DOHH2 (cell line): ENCODE results near the gene PIWIL4.

Source experiments
- H3F3A ChIP-seq: fragments of 200-600 bp; sonication (generic), shearing (Covaris generic); 2 replicates; pipeline ENCODE4 v1.6.0; 2016; ENCODE audit warnings: antibody characterized with exemption, mild to moderate bottlenecking; ENCODE audit not compliant: control insufficient read depth, insufficient read depth
- H3K27ac ChIP-seq: fragments of 200-600 bp; sonication (generic); 2 replicates; pipeline ENCODE4 v1.5.1; 2014; ENCODE audit warnings: low read depth, mild to moderate bottlenecking, low read length, moderate library complexity
- H3K27me3 ChIP-seq: fragments of 200-600 bp; sonication (generic); 2 replicates; pipeline ENCODE4 v1.6.1; 2014; ENCODE audit warnings: mild to moderate bottlenecking, low read length, mixed read lengths; ENCODE audit not compliant: control insufficient read depth
- H3K36me3 ChIP-seq: fragments of 200-600 bp; sonication (generic); 2 replicates; pipeline ENCODE4 v1.6.1; 2014; ENCODE audit warnings: mild to moderate bottlenecking, low read length, moderate library complexity, mixed read lengths; ENCODE audit not compliant: control insufficient read depth
- H3K4me1 ChIP-seq: fragments of 200-600 bp; sonication (generic); 2 replicates; pipeline ENCODE4 v1.6.1; 2014; ENCODE audit warnings: mild to moderate bottlenecking, low read length, mixed read lengths; ENCODE audit not compliant: control insufficient read depth
- H3K4me2 ChIP-seq: fragments of 200-600 bp; sonication (generic); 2 replicates; pipeline ENCODE4 v1.6.0; 2014; ENCODE audit warnings: mild to moderate bottlenecking, low read length, moderate library complexity
- H3K4me3 ChIP-seq: fragments of 200-600 bp; sonication (generic); 2 replicates; pipeline ENCODE4 v1.5.1; 2014; ENCODE audit warnings: mild to moderate bottlenecking, low read length, mixed read lengths
- H3K79me2 ChIP-seq: fragments of 200-600 bp; sonication (generic); 2 replicates; pipeline ENCODE4 v1.6.1; 2014; ENCODE audit warnings: mild to moderate bottlenecking, low read length, mixed read lengths; ENCODE audit not compliant: control insufficient read depth
- H3K9me2 ChIP-seq: fragments of 200-600 bp; sonication (generic); replicated peaks from 2 replicates; pipeline ENCODE4 v1.6.1; 2014; ENCODE audit warnings: mild to moderate bottlenecking, low read length, mixed read lengths; ENCODE audit not compliant: control insufficient read depth
- H3K9me3 ChIP-seq: fragments of 200-600 bp; sonication (generic); 2 replicates; pipeline ENCODE4 v1.6.1; 2014; ENCODE audit warnings: antibody characterized with exemption, low read length, mixed read lengths; ENCODE audit not compliant: control insufficient read depth, insufficient read depth
- H4K20me1 ChIP-seq: fragments of 200-600 bp; sonication (generic); 2 replicates; pipeline ENCODE4 v1.6.0; 2014; ENCODE audit warnings: low read depth, mild to moderate bottlenecking, antibody characterized with exemption, low read length, moderate library complexity; ENCODE audit not compliant: control insufficient read depth, insufficient read depth
- CTCF ChIP-seq: fragments of 200-600 bp; sonication (generic); IDR thresholded peaks from one replicate; pipeline ENCODE4 v1.5.1; 2014; ENCODE audit warnings: antibody characterized with exemption, mild to moderate bottlenecking, low read depth, low read length; ENCODE audit not compliant: poor library complexity, severe bottlenecking
- EZH2phosphoT487 ChIP-seq: fragments of 200-600 bp; sonication (generic); IDR thresholded peaks from 2 replicates; pipeline ENCODE4 v1.6.1; 2017; ENCODE audit warnings: borderline replicate concordance, mild to moderate bottlenecking, antibody characterized with exemption, low read length, moderate library complexity, mixed read lengths

The PIWIL4 gene

GRCh38 chr11:94567181-94567670, at the start of gene PIWIL4:
Gene PIWIL4, plus strand, starts transcription at chr11:94567368. Its CDS starts 151 bp downstream, at chr11:94567519.
- TF ChIP-seq CTCF (no peak), EZH2phosphoT487 (no peak)
- no peaks in the 10 kb centered on the region for H3F3A ChIP-seq
- no peaks in the 10 kb centered on the region for H3K79me2 ChIP-seq
- H3K27ac ChIP-seq = no peak within 1 kb of the TSS
- H3K36me3 ChIP-seq = no peaks in the 10 kb centered on the region
- no peak within 1 kb of the TSS for H3K4me2 ChIP-seq
- no peaks in the 10 kb centered on the region for H3K4me1 ChIP-seq
- no peaks in the 10 kb centered on the region for H4K20me1 ChIP-seq
- H3K9me2 ChIP-seq = no peaks in the 10 kb centered on the region
- no peaks in the 10 kb centered on the region for H3K27me3 ChIP-seq
- no peaks in the 10 kb centered on the region for H3K9me3 ChIP-seq
- H3K4me3 ChIP-seq = no peak within 1 kb of the TSS

- TF ChIP-seq EZH2phosphoT487 (no peak), CTCF (no peak)
- Histone ChIP-seq H3K4me3 (no peak overlapping the region), H3K9me2 (no peaks in the 10 kb centered on the region), H3K79me2 (no peaks in the 10 kb centered on the region), H3K4me1 (peaks cover 2% of the 10 kb centered on the region), H3K27me3 (peaks cover 4% of the 10 kb centered on the region), H3K4me2 (no peak overlapping the region), H3K27ac (no peak overlapping the region), H3F3A (no peaks in the 10 kb centered on the region), H3K9me3 (no peaks in the 10 kb centered on the region), H4K20me1 (no peaks in the 10 kb centered on the region), H3K36me3 (no peaks in the 10 kb centered on the region)
These were observed 48.9 kb upstream of the PIWIL4 start for GRCh38 chr11:94518300-94518699.

GRCh38 chr11:94519478-94520084, 47.6 kb upstream of the PIWIL4 start:
- TF ChIP-seq CTCF = peak; percentile 60
- no peak for TF ChIP-seq EZH2phosphoT487
- Histone ChIP-seq H3K4me2 (no peak overlapping the region), H3F3A (no peaks in the 10 kb centered on the region), H3K4me3 (no peak overlapping the region), H3K9me3 (no peaks in the 10 kb centered on the region), H3K27me3 (peaks cover 2% of the 10 kb centered on the region; the same call in 1 of the 2 replicates), H3K4me1 (no peaks in the 10 kb centered on the region), H3K36me3 (no peaks in the 10 kb centered on the region), H3K79me2 (no peaks in the 10 kb centered on the region), H3K27ac (no peak overlapping the region), H4K20me1 (no peaks in the 10 kb centered on the region), H3K9me2 (no peaks in the 10 kb centered on the region)
